HG03196 (cell line): Measurements from ENCODE around the gene RNF148.

Experiments used
- ATAC-seq: cut with Tn5 transposase; IDR thresholded peaks from one replicate; pipeline ENCODE4 v1.9.1; 2021; ENCODE audit not compliant: unreplicated experiment

RNF148 gene, protein sequence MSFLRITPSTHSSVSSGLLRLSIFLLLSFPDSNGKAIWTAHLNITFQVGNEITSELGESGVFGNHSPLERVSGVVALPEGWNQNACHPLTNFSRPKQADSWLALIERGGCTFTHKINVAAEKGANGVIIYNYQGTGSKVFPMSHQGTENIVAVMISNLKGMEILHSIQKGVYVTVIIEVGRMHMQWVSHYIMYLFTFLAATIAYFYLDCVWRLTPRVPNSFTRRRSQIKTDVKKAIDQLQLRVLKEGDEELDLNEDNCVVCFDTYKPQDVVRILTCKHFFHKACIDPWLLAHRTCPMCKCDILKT

DNA sequence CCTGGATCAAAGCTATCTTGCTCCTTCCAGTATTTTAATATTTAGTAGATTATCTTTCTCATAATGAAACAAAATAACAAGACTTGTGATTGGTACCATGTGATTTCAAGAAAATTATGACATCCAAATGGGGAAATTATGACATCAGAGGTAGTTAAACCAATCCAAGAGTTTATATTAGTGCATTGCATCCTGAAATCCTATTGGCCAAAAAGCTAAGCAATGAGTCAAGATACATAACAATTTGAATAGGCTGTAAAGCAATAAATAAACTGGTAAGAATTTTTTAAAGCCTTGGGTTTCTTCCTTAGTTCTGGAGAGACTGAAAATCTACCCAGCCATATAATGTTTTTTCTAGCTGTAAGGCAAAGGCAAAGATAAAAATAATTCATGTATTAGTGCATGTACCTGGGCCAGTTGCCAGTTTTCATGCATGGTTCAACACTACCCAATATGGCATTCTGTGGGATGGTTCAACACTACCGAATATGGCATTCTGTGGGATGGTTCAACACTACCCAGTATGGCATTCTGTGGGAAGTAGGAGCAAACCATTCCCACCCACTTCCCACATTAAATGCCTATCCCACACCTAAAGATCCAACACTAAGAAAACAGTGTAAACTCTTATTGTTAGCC lies at the start of gene RNF148:
TSS of gene RNF148 (minus strand) at position 51 of the 639 bp plus-strand sequence. CDS start 172 bp downstream, outside the sequence.
- no peak for ATAC-seq

DNA sequence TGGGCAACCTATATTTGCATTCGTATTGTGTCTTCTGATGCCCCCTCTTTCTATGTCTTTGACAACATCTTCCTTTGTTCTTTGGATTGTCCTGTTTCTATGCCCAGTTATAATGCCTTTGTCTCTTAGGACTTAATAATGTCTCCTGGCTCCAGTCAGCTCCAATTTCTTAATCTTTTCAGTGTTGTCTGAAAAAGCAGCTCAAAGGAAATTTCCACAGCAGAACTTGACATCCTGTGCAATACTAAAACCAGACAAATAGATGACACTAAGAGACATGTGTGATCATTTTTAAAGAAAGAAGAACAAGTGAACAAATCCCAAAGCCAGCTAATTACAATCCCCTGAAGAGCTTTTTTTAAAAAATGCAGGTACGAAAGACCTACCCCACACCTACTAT lies 47.7 kb upstream of the RNF148 start:
- no peak for ATAC-seq

DNA sequence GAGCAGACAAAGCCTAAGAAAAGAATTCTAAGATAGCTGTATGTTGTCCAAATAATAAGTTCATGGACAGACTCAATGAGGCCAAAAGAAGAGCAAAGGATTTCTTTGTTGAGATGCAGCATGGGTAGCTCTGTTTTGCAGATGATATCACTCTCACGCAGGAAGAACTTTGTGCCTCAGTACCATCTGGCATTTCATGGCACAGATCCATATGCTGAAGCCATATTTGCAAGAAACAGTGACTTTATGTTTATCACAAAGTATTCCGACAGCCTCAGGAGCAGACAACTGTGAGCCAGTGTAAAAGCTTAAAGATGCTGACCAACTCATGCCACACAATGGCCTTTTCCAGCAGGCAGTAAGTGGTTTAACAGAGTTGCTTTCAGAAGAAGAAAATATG lies 45.5 kb upstream of the RNF148 start:
- no peak for ATAC-seq

- no peak for ATAC-seq
These were observed 44.2 kb upstream of the RNF148 start for GRCh38 chr7:122746948-122747347.

DNA sequence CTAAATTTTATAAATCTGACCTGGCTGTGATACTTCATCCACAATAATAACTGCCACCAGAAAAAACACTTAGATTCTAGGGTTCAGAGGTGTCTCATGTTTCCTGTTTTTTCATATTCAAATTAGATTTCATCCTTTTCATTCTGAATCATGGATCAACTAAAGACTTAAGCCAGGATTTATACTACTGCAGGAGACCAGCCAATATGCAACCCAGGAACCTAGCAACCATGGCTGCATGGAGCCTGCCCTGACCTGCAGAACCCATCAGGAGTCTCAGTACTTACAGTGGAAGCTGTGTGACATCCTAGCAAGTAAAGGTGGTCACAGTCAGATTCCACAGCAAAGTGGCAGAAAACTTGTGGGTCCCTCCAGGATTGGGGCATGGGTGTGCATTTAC lies 40.5 kb upstream of the RNF148 start:
- no peak for ATAC-seq

DNA sequence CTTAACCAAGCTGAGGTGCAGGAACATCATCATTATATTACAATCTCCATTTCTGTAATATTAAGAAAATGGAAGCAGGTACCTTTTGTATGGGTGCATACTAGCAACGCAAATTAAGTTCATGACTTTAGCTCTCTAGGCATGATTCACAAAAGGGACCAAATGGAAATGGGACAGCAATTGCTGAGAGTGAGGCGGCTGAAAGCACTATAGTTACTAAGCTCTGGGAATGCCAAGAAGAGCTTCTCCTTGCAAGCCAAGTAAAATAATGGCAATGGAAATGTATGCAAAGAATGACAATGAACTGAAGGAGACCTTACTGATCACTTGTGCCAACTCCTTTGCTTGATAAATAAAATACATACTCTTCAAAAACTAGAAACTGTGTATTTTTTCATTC lies 36.2 kb upstream of the RNF148 start:
- no peak for ATAC-seq

DNA sequence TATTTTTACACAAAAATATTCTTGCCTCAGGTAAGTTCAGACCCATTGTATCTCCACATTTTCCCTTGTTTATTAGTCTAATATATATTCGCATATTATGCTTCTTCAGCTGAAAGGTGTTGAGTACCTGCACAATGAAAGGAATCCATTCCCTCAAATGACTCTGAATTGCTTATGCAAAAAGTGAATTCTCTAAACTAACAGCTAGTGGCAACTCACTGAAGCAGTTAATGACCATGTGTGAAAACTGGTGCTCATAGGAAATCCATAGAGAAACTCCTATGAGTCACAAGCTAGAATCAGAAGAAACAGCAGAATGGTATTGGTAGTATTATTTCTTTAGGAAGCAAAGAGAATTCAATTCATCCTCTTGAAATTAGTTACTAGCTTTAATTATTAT lies 33.5 kb upstream of the RNF148 start:
- ATAC-seq, result no peak

- no peak for ATAC-seq
These were observed 25.0 kb upstream of the RNF148 start for GRCh38 chr7:122727759-122728158.

DNA sequence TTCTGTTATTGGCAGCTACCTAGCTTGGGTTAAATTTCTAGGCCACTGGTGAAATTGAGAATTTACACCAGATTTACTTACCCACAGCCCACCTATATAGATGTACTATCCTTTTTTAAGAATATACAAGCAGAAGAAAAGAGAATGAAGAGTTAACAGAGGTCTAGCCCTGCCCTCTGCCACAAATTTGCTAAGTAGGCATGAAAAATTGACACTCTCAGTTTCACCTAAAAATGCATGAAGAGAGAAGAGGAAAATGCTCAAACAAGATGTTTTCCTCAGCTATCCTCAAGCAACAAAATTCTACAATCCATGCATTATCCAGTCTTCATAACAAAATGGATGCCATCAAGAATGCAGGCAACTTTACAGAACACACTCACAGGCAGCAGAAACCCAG lies 24.6 kb upstream of the RNF148 start:
- ATAC-seq, result no peak

DNA sequence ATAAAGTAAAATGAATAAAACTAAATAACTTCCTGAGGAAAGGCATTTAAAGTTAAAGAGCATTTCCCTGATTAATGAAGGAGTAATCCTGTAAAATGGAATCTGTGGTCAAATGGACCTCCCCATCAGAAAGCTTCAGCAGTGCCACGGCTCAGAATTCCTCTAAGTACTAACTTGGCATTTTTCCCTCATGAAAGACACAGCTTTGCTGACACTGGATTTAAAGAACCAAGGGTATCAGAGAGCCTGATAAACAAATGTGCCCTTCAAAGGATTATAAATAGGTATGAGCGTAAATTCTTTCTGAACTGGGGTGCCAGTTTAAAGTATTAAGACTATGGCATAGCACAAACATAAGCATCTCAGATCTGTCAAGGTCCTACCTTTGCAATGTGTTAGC lies 24.2 kb upstream of the RNF148 start:
- no peak for ATAC-seq

DNA sequence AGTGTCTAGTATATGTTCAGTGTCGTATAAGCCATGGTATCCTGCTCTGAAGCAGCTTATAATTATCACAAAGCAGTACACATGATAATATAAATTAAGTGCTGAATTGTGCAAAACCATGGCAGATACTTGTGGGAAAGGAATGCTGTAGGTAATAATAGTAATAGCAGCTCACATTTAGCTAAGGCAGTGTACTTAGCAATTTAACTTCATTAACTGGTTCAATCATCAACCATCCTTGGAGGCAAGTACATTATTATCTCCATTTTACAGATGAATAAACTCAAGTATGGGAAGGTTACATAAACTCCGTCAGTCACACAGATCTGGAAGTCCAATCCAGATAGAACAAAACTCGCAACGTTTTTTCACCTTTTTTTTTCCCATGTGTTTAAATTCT lies 21.6 kb upstream of the RNF148 start:
- ATAC-seq, result no peak

GRCh38 chr7:122719010-122719578 lies 16.4 kb upstream of the RNF148 start:
- no peak for ATAC-seq

DNA sequence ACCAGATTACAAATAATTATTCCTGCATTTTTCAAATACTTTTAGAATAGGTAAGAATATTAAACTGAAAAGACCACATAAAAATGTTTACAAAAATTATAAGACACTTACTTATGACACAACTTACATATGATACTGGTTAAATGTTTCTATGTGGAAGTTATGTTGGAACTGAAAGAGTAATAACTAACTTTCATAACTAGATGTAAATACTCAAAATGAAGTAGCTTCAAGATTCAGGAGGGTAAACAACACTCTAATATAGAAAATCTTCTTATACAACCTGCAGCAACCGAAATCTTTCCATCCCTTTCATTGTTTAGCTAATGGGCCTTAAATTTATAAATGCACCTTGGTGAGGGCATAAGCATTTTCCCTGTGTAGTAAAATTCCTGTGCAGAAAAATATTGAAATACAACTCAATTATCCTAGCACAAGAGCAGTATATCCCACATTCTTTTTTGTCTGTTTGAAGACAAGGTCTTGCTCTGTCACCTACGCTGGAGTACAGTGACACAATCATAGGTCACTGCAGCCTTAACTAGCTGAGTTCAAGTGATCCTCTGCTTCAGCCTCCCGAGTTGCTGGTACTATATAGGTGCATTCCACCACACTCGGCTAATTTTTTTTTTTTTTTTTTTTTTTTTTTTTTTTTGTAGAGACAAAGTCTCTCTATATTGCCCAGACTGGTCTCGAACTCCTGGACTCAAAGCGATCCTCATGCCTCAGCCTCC lies 14.8 kb upstream of the RNF148 start:
- ATAC-seq, result no peak

DNA sequence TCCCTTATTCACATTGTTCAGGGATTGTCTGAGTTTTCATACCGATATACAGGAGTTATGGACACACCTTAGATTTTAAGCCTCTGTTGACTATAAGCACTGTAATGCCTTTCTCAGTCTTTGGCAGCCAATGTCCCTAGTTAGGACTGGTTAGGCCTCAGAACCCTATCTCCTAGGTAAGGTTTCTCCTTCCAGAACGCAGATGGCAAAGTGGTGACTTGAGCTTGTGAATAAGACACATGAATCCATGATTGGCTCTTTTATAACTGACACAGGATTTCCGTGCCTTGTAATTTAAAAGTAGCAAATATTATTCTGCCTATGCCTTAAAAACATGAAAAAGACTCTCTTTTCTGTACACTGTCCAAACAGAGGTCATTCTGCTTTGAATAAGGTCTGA lies 12.5 kb upstream of the RNF148 start:
- no peak for ATAC-seq

- no peak for ATAC-seq
These were observed 8.2 kb upstream of the RNF148 start for GRCh38 chr7:122710916-122711315.

DNA sequence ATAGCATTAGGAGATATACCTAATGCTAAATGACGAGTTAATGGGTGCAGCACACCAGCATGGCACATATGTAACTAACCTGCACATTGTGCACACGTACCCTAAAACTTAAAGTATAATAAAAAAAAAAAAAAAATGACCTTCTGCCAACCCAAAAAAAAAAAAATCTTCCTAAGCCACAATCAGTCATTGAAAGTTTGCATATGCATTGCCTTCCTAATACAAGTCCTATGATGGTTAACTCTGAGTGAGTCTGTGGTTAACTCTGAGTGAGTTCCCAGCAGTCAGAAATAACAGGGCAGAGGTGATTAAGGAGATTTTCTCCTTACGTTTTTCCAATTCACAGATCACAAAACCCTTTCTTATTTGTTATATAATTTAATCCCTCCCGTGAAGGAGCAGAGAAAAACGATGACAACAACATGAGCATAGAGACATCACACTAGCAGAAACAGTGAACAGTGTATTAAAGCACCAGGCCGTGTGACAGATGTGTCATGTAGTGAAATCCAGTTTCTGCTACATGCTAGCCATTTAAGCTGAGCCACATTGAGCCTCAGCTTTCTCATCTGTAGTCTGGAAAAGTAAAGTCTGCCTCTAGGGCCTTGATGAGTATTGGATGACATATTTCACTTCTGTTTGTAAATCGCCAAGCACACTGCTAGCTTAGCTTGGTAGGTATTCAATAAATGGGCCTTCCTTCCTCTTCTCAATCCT lies 7.4 kb upstream of the RNF148 start:
- no peak for ATAC-seq

- no peak for ATAC-seq
These were observed 4.1 kb upstream of the RNF148 start for GRCh38 chr7:122706836-122707235.

- ATAC-seq, result no peak
These were observed 3.7 kb downstream of the RNF148 start, which contains the start of gene RNF133 for GRCh38 chr7:122699017-122699416. Gene RNF133, minus strand, starts transcription at chr7:122699117. Its CDS starts 199 bp downstream, at chr7:122698918.

DNA sequence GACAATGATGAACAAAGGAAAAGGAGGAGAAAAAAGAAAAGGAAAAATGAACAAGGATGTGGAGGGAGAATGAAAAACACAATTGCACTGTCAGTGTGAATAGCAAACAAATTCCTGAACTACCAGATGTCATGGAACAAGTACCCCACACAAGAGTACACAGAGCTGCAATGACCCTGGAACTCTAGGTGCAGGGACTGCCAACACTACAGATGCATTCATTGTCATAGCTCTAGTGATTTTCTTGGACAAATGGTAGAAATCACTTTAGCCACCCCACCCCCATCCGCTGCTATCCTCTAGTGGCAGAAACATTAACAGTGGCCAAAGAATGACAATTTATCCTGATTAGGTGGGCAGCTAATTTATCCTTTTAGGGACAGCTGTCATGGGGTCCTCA lies 6.9 kb downstream of the RNF148 start:
- no peak for ATAC-seq

DNA sequence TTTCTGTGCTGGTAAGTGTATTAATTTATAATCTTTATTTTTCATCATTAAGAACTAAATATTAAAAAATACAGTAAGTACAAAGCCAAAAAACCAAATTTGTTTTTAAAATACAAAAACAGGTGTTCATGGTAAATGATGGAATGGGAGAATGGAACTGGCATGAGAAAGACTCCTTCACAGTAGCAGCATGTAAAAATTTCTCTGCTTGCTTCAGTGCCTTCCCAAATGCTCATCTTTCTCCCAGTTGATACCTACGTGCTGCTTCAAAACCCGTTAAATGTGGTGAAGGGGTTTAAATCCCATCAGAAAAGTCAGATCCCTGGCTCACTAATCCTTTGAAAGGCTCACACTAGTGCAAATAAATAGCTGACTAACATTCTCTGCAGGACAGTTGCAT lies 8.0 kb downstream of the RNF148 start:
- ATAC-seq, result no peak

GRCh38 chr7:122692769-122693309 lies 9.9 kb downstream of the RNF148 start:
- ATAC-seq, result no peak
